Heart left ventricle (tissue), 16 donors: ENCODE data around the gene SLC30A7. TPM values are rescaled to one million over a fixed set of nuclear protein-coding genes. Genes with fewer than 3 reads are reported as not detected.

Experiments used
- ATAC-seq, 4 donors: fragments of 200-7000 bp; cut with Tn5 transposase; one replicate each; pipeline ENCODE4 v1.9.1; 2020 to 2022; ENCODE audit warnings: moderate library complexity in 4 of 4, mild to moderate bottlenecking in 3 of 4, moderate number of reproducible peaks in 1 of 4
- DNase-seq, 5 donors: peaks; one replicate each; pipeline ENCODE4 v3.0.0-alpha.2; 2020
- H3K27ac ChIP-seq, 12 donors: fragments of 200-600 bp; sonication (generic) in 4 of 12; one replicate each; pipeline versions ENCODE4 v1.5.0 to v1.8.0; 2016 to 2022; ENCODE audit warnings: mild to moderate bottlenecking in 2 of 12
- H3K27me3 ChIP-seq, 9 donors: fragments of 200-600 bp; sonication (generic) in 2 of 9; one replicate each; pipeline versions ENCODE4 v1.5.1 to v1.8.0; 2016 to 2022; ENCODE audit warnings: mild to moderate bottlenecking in 3 of 9
- H3K36me3 ChIP-seq, 9 donors: fragments of 200-600 bp; sonication (generic) in 2 of 9; one replicate each; pipeline versions ENCODE4 v1.5.0 to v1.8.0; 2018 to 2022; ENCODE audit warnings: mild to moderate bottlenecking in 2 of 9
- H3K4me1 ChIP-seq, 12 donors: fragments of 200-600 bp; sonication (generic) in 4 of 12; one replicate each; pipeline versions ENCODE4 v1.5.0 to v1.8.0; 2016 to 2022; ENCODE audit warnings: mild to moderate bottlenecking in 3 of 12
- H3K4me3 ChIP-seq, 12 donors: fragments of 200-600 bp; sonication (generic) in 4 of 12; one replicate each; pipeline versions ENCODE4 v1.5.0 to v1.8.0; 2017 to 2022; ENCODE audit warnings: mild to moderate bottlenecking in 9 of 12, moderate library complexity in 4 of 12
- H3K9me3 ChIP-seq, 12 donors: fragments of 200-600 bp; sonication (generic) in 4 of 12; one replicate each; pipeline versions ENCODE4 v1.5.0 to v1.8.0; 2016 to 2022; ENCODE audit warnings: mild to moderate bottlenecking in 1 of 12
- CTCF ChIP-seq, 12 donors: fragments of 200-600 bp; sonication (generic) in 4 of 12; IDR thresholded peaks; one replicate each; pipeline versions ENCODE4 v1.5.0 to v1.8.0; 2018 to 2022; ENCODE audit warnings: antibody characterized with exemption in 12 of 12, mild to moderate bottlenecking in 5 of 12
- POLR2A ChIP-seq, 2 donors: fragments of 450-650 bp; IDR thresholded peaks; one replicate each; pipeline ENCODE4 v1.6.1; 2017; ENCODE audit warnings: antibody characterized with exemption in 2 of 2, mild to moderate bottlenecking in 2 of 2, moderate library complexity in 2 of 2
- WGBS, 4 donors: extraction: QIAGEN DNeasy Blood & Tissue Kit in 2 of 4; methylation state at CpG; one replicate each; pipeline versions ENCODE4 v1.1.5 to v1.1.7; 2013 to 2018; 5-methylcytosine and 5-hydroxymethylcytosine counted together
- intact Hi-C, 10 donors: fragments of 100-400 bp; cut with DNase I; formaldehyde crosslinking; loops; one replicate each; pipeline versions ENCODE4 v1.11.1 to v1.14.2; 2022
- polyA plus RNA-seq, 2 donors: library from polyadenylated mRNA; stranded (reverse); fragments of 200-250 nt; gene quantifications; one replicate each; pipeline ENCODE4 v1.2.3, GENCODE V29; 2013
- total RNA-seq, 9 donors: library from RNA; depleted of rRNA in 2 of 9; stranded (reverse); fragments of >200 nt in 2 of 9; fragmentation: NEBNext Ultra II Directional in 3 of 9; extraction: Animal tissue kit (Norgen Biotek cat#: 25700) in 3 of 9; gene quantifications; one replicate each; pipeline versions ENCODE4 v1.1.0 to v1.2.4, GENCODE V29; 2016 to 2023
- donor health status: ischemic (EF 13 %, LVEDD 7.1; RV severe dilation, severe dysfunction).
- donor health status: healthy with polysubstance abuse.
- donor health status: DM: no; HTN: yes; CAD: no.
- donor health status: DM: no; HTN: no; CAD: no.
- donor health status: ischemic (EF 25% LVEDD 6.9; RV normal size, moderate dysfunction).
- donor health status: ischemic (EF 25% LVEDD 5.7; RV mildly dilated, moderate dysfunction).
- donor health status: healthy.
- donor health status: DM: yes; HTN: yes; CAD: no.
- donor health status: ischemic (EF 35%, LVEDD 5.7; RV mildly dilated, moderate dysfunction).
- donor health status: nonischemic (EF 11% LVEDD 7.7; RV severe dilation, severe dysfunction).
- donor health status: DM: yes; HTN: yes; CAD: no.
- donor health status: PGD.
- donor health status: ischemic (EF 29% LVEDD 5.4; RV normal size, mild dysfunction).
- donor health status: nonischemic (EF 23%, LVEDD 6.1; RV moderate dilation, normal function).

SLC30A7 gene
- total and polyA plus RNA-seq, 11 donors = 1.6 to 19.4 (median 4.8) TPM

- no peaks in the 10 kb centered on the region for H3K9me3 ChIP-seq
- TF ChIP-seq CTCF (IDR thresholded peaks at IDR 0.05) = no peak
- TF ChIP-seq POLR2A (IDR thresholded peaks at IDR 0.05) = no peak
- intact Hi-C loops = loop anchor here in 3 of 10 donors (5.0 to 10.0 kb wide), 2 partner anchors 762 to 764 kb away; partner anchors contain the start of genes SASS6 (in 3 of the 3) and TRMT13 (in 3 of the 3)
- peak overlapping the region; percentile 86 to 98 (median 95) for H3K27ac ChIP-seq
- H3K36me3 ChIP-seq = peaks cover 0 to 37% (median 24%) of the 10 kb centered on the region in 9 donors
- H3K27me3 ChIP-seq = no peaks in the 10 kb centered on the region
- peaks cover 0 to 37% (median 21%) of the 10 kb centered on the region in 12 donors for H3K4me1 ChIP-seq
- 1 to 2% (median 2%) methylated on average over 12 of the region's 12 CpGs for WGBS, 4 donors
- ATAC-seq = peak in 2 of 4 donors; percentile 0 to 12
- H3K4me3 ChIP-seq = peak overlapping the region; percentile 72 to 94 (median 80)
- peak in 1 of 5 donors; percentile 10 for DNase-seq
Measured at GRCh38 chr1:100896481-100896982, 642 bp downstream of the SLC30A7 start.

DNA sequence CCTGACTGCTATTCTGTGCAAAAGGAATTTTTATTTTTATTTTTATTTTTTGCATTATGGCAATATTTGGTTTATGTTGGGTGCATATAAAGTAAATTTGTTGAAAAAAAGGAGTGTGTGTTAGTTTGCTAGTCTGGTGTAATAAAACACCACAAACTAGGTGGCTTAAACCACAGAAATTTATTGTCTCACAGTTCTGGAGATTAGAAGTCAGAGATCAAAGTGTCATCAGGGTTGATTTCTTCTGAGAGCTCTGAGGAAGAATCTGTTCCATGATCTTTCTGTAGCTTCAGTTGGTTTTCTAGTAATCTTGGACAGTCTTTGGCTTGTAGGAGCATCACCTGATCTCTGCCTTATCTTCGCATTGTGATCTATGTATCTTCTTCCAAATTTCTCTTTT, 6.5 kb downstream of the SLC30A7 start:
- Histone ChIP-seq H3K27ac (no peak overlapping the region), H3K36me3 (peaks cover 0 to 90% (median 72%) of the 10 kb centered on the region in 9 donors), H3K27me3 (no peaks in the 10 kb centered on the region), H3K4me3 (no peak overlapping the region), H3K4me1 (peaks cover 0 to 16% (median 5%) of the 10 kb centered on the region in 12 donors), H3K9me3 (peaks cover 0 to 12% (median 0%) of the 10 kb centered on the region in 12 donors)
- 96 to 100% (median 99%) methylated on average over 1 of the region's 1 CpG for WGBS, 4 donors
- no peak for TF ChIP-seq POLR2A (IDR thresholded peaks at IDR 0.05)
- TF ChIP-seq CTCF (IDR thresholded peaks at IDR 0.05) = no peak
- no peak for ATAC-seq
- DNase-seq = no peak
- intact Hi-C loops = no loop called here

- peaks cover 0 to 2% (median 0%) of the 10 kb centered on the region in 12 donors for H3K4me1 ChIP-seq
- intact Hi-C loops = no loop called here
- peaks cover 0 to 98% (median 85%) of the 10 kb centered on the region in 9 donors for H3K36me3 ChIP-seq
- no peak overlapping the region for H3K27ac ChIP-seq
- 95 to 100% (median 97%) methylated on average over 1 of the region's 1 CpG for WGBS, 4 donors
- H3K9me3 ChIP-seq = peaks cover 0 to 12% (median 0%) of the 10 kb centered on the region in 12 donors
- no peak for ATAC-seq
- H3K4me3 ChIP-seq = no peak overlapping the region
- DNase-seq = no peak
- no peak for TF ChIP-seq CTCF (IDR thresholded peaks at IDR 0.05)
- no peak for TF ChIP-seq POLR2A (IDR thresholded peaks at IDR 0.05)
- no peaks in the 10 kb centered on the region for H3K27me3 ChIP-seq
Measured at GRCh38 chr1:100903777-100904176, 7.9 kb downstream of the SLC30A7 start.

DNA sequence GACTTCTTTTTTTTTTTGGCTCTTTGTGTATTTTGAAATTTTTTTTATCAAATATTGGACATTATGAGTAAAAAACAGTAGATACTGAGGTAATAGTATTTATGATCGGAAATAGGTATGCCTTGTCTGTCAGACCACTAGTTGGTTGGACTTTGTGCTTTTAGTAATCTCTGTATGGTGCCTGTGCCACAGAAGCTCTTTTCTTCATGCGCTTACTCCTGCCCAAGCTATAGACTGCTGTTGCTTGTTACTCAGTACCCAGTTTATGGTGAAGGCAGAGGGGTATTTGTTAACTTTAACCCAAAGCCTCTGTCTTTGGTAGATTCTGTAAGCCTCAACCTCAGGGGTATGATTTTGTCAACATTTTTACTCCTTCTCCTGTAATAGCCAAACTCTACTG, 8.6 kb downstream of the SLC30A7 start:
- Histone ChIP-seq H3K4me3 (no peak overlapping the region), H3K27me3 (no peaks in the 10 kb centered on the region), H3K4me1 (no peaks in the 10 kb centered on the region), H3K27ac (no peak overlapping the region), H3K9me3 (peaks cover 0 to 12% (median 0%) of the 10 kb centered on the region in 12 donors), H3K36me3 (peaks cover 0 to 98% (median 85%) of the 10 kb centered on the region in 9 donors)
- DNase-seq = no peak
- TF ChIP-seq CTCF (IDR thresholded peaks at IDR 0.05) = no peak
- no peak for TF ChIP-seq POLR2A (IDR thresholded peaks at IDR 0.05)
- ATAC-seq = no peak
- WGBS, 4 donors = 98 to 100% (median 100%) methylated on average over 2 of the region's 2 CpGs
- intact Hi-C loops = no loop called here
